C4-2B (cell line): ENCODE data around the gene TNFAIP1.

ENCODE experiments used
- ZFX ChIP-seq: fragments of 450-650 bp; IDR thresholded peaks from 2 replicates; pipeline ENCODE4 v1.6.1; 2017
- TF ChIP-seq, protein P1 (sequence below): fragments of 450-650 bp; conservative IDR thresholded peaks from 2 replicates; pipeline ENCODE4 v1.5.1; 2017; ENCODE audit warnings: mild to moderate bottlenecking

GRCh38 chr17:28315846-28316705 lies 19.5 kb upstream of the TNFAIP1 start:
- TF ChIP-seq, protein P1, sequence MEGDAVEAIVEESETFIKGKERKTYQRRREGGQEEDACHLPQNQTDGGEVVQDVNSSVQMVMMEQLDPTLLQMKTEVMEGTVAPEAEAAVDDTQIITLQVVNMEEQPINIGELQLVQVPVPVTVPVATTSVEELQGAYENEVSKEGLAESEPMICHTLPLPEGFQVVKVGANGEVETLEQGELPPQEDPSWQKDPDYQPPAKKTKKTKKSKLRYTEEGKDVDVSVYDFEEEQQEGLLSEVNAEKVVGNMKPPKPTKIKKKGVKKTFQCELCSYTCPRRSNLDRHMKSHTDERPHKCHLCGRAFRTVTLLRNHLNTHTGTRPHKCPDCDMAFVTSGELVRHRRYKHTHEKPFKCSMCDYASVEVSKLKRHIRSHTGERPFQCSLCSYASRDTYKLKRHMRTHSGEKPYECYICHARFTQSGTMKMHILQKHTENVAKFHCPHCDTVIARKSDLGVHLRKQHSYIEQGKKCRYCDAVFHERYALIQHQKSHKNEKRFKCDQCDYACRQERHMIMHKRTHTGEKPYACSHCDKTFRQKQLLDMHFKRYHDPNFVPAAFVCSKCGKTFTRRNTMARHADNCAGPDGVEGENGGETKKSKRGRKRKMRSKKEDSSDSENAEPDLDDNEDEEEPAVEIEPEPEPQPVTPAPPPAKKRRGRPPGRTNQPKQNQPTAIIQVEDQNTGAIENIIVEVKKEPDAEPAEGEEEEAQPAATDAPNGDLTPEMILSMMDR, result no peak
- TF ChIP-seq ZFX, result no peak
